LNCaP clone FGC (cell line): ENCODE results near the gene LHFPL6.

Experiments
- DNase-seq: peaks from one replicate; pipeline ENCODE4 v3.0.0-alpha.2; 2011; ENCODE audit warnings: low read depth
- H3K4me3 ChIP-seq: 2 replicates; pipeline ENCODE4 v1.5.1; 2011; ENCODE audit warnings: mild to moderate bottlenecking, low read depth, low read length, control low read depth
- CTCF ChIP-seq: IDR thresholded peaks from 2 replicates; pipeline ENCODE4 v1.5.1; 2012; ENCODE audit warnings: mild to moderate bottlenecking; ENCODE audit not compliant: control insufficient read depth, insufficient read depth; ENCODE audit errors: extremely low read depth

LHFPL6 gene

GRCh38 chr13:39524795-39525194 is 78.2 kb downstream of the LHFPL6 start:
- no peak for TF ChIP-seq CTCF
- no peak overlapping the region for H3K4me3 ChIP-seq
- DNase-seq = no peak

- no peak for TF ChIP-seq CTCF
- H3K4me3 ChIP-seq = no peak overlapping the region
- DNase-seq = no peak
These were observed 80.7 kb downstream of the LHFPL6 start for GRCh38 chr13:39522329-39522728.

- DNase-seq = no peak
- H3K4me3 ChIP-seq = no peak overlapping the region
- no peak for TF ChIP-seq CTCF
These were observed 81.3 kb downstream of the LHFPL6 start for GRCh38 chr13:39521701-39522100.

GRCh38 chr13:39516096-39516495 is 86.9 kb downstream of the LHFPL6 start:
- H3K4me3 ChIP-seq = no peak overlapping the region
- no peak for DNase-seq
- no peak for TF ChIP-seq CTCF

GRCh38 chr13:39515224-39515714 is 87.7 kb downstream of the LHFPL6 start:
- no peak overlapping the region for H3K4me3 ChIP-seq
- TF ChIP-seq CTCF = no peak
- DNase-seq = no peak

GRCh38 chr13:39512687-39513086 is 90.3 kb downstream of the LHFPL6 start:
- TF ChIP-seq CTCF = no peak
- no peak for DNase-seq
- no peak overlapping the region for H3K4me3 ChIP-seq

- H3K4me3 ChIP-seq = no peak overlapping the region
- DNase-seq = no peak
- no peak for TF ChIP-seq CTCF
These were observed 92.7 kb downstream of the LHFPL6 start for GRCh38 chr13:39510316-39510695.
